Neural cell (in vitro differentiated cells): ENCODE data around the gene ZBTB25. TPM values are rescaled to one million over a fixed set of nuclear protein-coding genes. Genes with fewer than 3 reads are reported as not detected.

Source experiments
- H2AFZ ChIP-seq: fragments of 200-600, 300-800 bp; sonication (generic), shearing (Covaris generic); 2 replicates; pipeline ENCODE4 v1.6.0; 2014; ENCODE audit warnings: low read depth, mild to moderate bottlenecking, antibody characterized with exemption, low read length, moderate library complexity
- H3F3A ChIP-seq: fragments of 200-600 bp; shearing (Covaris generic); 2 replicates; pipeline ENCODE4 v1.6.1; 2016; ENCODE audit warnings: mild to moderate bottlenecking, moderate library complexity, mixed read lengths, antibody characterized with exemption, low read length; ENCODE audit not compliant: insufficient read depth, poor library complexity, severe bottlenecking
- H3K27ac ChIP-seq: fragments of 200-600, 300-800 bp; sonication (generic), shearing (Covaris generic); 2 replicates; pipeline ENCODE4 v1.5.1; 2014; ENCODE audit warnings: mild to moderate bottlenecking, low read length, moderate library complexity
- H3K27me3 ChIP-seq: fragments of 300-800, 200-600 bp; sonication (generic), shearing (Covaris generic); 2 replicates; pipeline ENCODE4 v1.6.0; 2014; ENCODE audit warnings: mild to moderate bottlenecking, low read depth, low read length, moderate library complexity; ENCODE audit not compliant: insufficient read depth
- H3K36me3 ChIP-seq: fragments of 300-800, 200-600 bp; sonication (generic), shearing (Covaris generic); 2 replicates; pipeline ENCODE4 v1.5.1; 2014; ENCODE audit warnings: mild to moderate bottlenecking, antibody characterized with exemption, low read length, moderate library complexity; ENCODE audit not compliant: insufficient read depth
- H3K4me2 ChIP-seq: fragments of 300-800, 200-600 bp; sonication (generic), shearing (Covaris generic); 2 replicates; pipeline ENCODE4 v1.6.0; 2014; ENCODE audit warnings: mild to moderate bottlenecking, low read length
- H3K4me3 ChIP-seq: fragments of 300-800, 200-600 bp; sonication (generic), shearing (Covaris generic); 2 replicates; pipeline ENCODE4 v1.5.1; 2014; ENCODE audit warnings: mild to moderate bottlenecking, low read length, moderate library complexity
- H3K79me2 ChIP-seq: fragments of 200-600 bp; shearing (Covaris generic); replicated peaks from 2 replicates; pipeline ENCODE4 v1.6.0; 2014; ENCODE audit warnings: mild to moderate bottlenecking, low read length, moderate library complexity; ENCODE audit not compliant: insufficient read depth
- H3K9ac ChIP-seq: fragments of 300-800, 200-600 bp; sonication (generic), shearing (Covaris generic); 2 replicates; pipeline ENCODE4 v1.6.1; 2016; ENCODE audit warnings: mild to moderate bottlenecking, low read length, mixed read lengths
- H3K9me2 ChIP-seq: fragments of 200-600 bp; shearing (Covaris generic); 2 replicates; pipeline ENCODE4 v1.6.1; 2016; ENCODE audit warnings: mild to moderate bottlenecking, low read length, mixed read lengths; ENCODE audit not compliant: insufficient read depth
- H3K9me3 ChIP-seq: fragments of 200-600, 300-800 bp; sonication (generic), shearing (Covaris generic); 2 replicates; pipeline ENCODE4 v1.6.1; 2016; ENCODE audit warnings: mild to moderate bottlenecking, mixed run types, low read length, moderate library complexity, mixed read lengths
- H4K20me1 ChIP-seq: fragments of 200-600 bp; shearing (Covaris generic); 2 replicates; pipeline ENCODE4 v1.6.1; 2016; ENCODE audit warnings: mild to moderate bottlenecking, mixed run types; ENCODE audit not compliant: insufficient read depth
- CTCF ChIP-seq: fragments of 450-650 bp; IDR thresholded peaks from 2 replicates; pipeline ENCODE4 v1.5.1; 2014; ENCODE audit warnings: antibody characterized with exemption, mild to moderate bottlenecking, moderate library complexity; ENCODE audit not compliant: poor library complexity, severe bottlenecking
- EP300 ChIP-seq: fragments of 450-650 bp; conservative IDR thresholded peaks from 2 replicates; pipeline ENCODE4 v1.6.1; 2014; ENCODE audit warnings: antibody characterized with exemption, mild to moderate bottlenecking, moderate library complexity; ENCODE audit not compliant: poor library complexity, severe bottlenecking
- EZH2 ChIP-seq: fragments of 200-600, 300-800 bp; shearing (Covaris generic), sonication (generic); IDR thresholded peaks from 2 replicates; pipeline ENCODE4 v1.6.1; 2014; ENCODE audit warnings: antibody characterized with exemption, low read length, borderline replicate concordance, mild to moderate bottlenecking; ENCODE audit not compliant: insufficient read depth, poor library complexity, severe bottlenecking
- MXI1 ChIP-seq: fragments of 450-650 bp; conservative IDR thresholded peaks from 2 replicates; pipeline ENCODE4 v1.6.1; 2014; ENCODE audit warnings: antibody characterized with exemption, mild to moderate bottlenecking; ENCODE audit not compliant: poor library complexity, severe bottlenecking
- POLR2AphosphoS5 ChIP-seq: IDR thresholded peaks from 2 replicates; pipeline ENCODE4 v1.6.1; 2012
- RAD21 ChIP-seq: fragments of 450-650 bp; conservative IDR thresholded peaks from 2 replicates; pipeline ENCODE4 v1.6.1; 2014; ENCODE audit warnings: antibody characterized with exemption, mild to moderate bottlenecking, moderate library complexity
- REST ChIP-seq: IDR thresholded peaks from 2 replicates; pipeline ENCODE4 v1.6.1; 2012; ENCODE audit warnings: borderline replicate concordance
- SMC3 ChIP-seq: fragments of 450-650 bp; conservative IDR thresholded peaks from 2 replicates; pipeline ENCODE4 v1.6.1; 2014; ENCODE audit warnings: antibody characterized with exemption, mild to moderate bottlenecking, moderate library complexity; ENCODE audit not compliant: poor library complexity
- TAF1 ChIP-seq: IDR thresholded peaks from 2 replicates; pipeline ENCODE4 v1.6.1; 2012; ENCODE audit warnings: low read depth
- polyA plus RNA-seq: library from polyadenylated mRNA; depleted of rRNA; stranded (reverse); fragments of >200 nt; gene quantifications from 2 replicates; pipeline ENCODE4 v1.2.3, GENCODE V29; 2014

Gene ZBTB25
- polyA plus RNA-seq, 1 donor from 2014 or later = 5.3 TPM

- no peak overlapping the region for H2AFZ ChIP-seq
- no peaks in the 10 kb centered on the region for H3K36me3 ChIP-seq
- no peak overlapping the region for H3K4me2 ChIP-seq
- H3K4me3 ChIP-seq = no peak overlapping the region
- TF ChIP-seq SMC3 = no peak
- TF ChIP-seq EP300 = no peak
- TF ChIP-seq TAF1 = no peak
- no peak for TF ChIP-seq CTCF
- TF ChIP-seq POLR2AphosphoS5 = no peak
- no peak for TF ChIP-seq MXI1
- no peak for TF ChIP-seq REST
- TF ChIP-seq RAD21 = no peak
- TF ChIP-seq EZH2 = no peak
- no peaks in the 10 kb centered on the region for H3K9me2 ChIP-seq
- H3F3A ChIP-seq = no peaks in the 10 kb centered on the region
- H3K9ac ChIP-seq = no peak overlapping the region
- H3K9me3 ChIP-seq = no peaks in the 10 kb centered on the region
- no peak overlapping the region for H3K27ac ChIP-seq
- H3K27me3 ChIP-seq = no peaks in the 10 kb centered on the region
- no peaks in the 10 kb centered on the region for H3K79me2 ChIP-seq
- H4K20me1 ChIP-seq = no peaks in the 10 kb centered on the region
Measured at GRCh38 chr14:64411001-64411400, 92.6 kb downstream of the ZBTB25 start.

- no peak overlapping the region for H3K9ac ChIP-seq
- no peaks in the 10 kb centered on the region for H3K27me3 ChIP-seq
- no peak overlapping the region for H3K27ac ChIP-seq
Measured at GRCh38 chr14:64410084-64410774, 93.4 kb downstream of the ZBTB25 start.

More at GRCh38 chr14:64410084-64410774, 93.4 kb downstream of the ZBTB25 start:
- H3K4me3 ChIP-seq = no peak overlapping the region
- no peaks in the 10 kb centered on the region for H3F3A ChIP-seq
- no peak overlapping the region for H2AFZ ChIP-seq
- H3K9me2 ChIP-seq = no peaks in the 10 kb centered on the region
- no peaks in the 10 kb centered on the region for H3K79me2 ChIP-seq
- no peak overlapping the region for H3K4me2 ChIP-seq
- no peaks in the 10 kb centered on the region for H4K20me1 ChIP-seq
- TF ChIP-seq CTCF = no peak
- no peak for TF ChIP-seq EP300
- no peak for TF ChIP-seq TAF1
- TF ChIP-seq MXI1 = no peak
- TF ChIP-seq REST = no peak
- TF ChIP-seq POLR2AphosphoS5 = no peak
- TF ChIP-seq RAD21 = no peak
- TF ChIP-seq EZH2 = no peak
- TF ChIP-seq SMC3 = no peak
- no peaks in the 10 kb centered on the region for H3K9me3 ChIP-seq
- H3K36me3 ChIP-seq = no peaks in the 10 kb centered on the region
